NCI-H446 treated with DMSO at 0.1 percent for 48 hours (cell line): Measurements from ENCODE around the gene TSPEAR.

Experiments used
- DNase-seq: peaks from one replicate; lab custom pipeline; 2025; lab: John Stamatoyannopoulos, UW

TSPEAR gene

GRCh38 chr21:44527983-44528633 lies 183.3 kb downstream of the TSPEAR start:
- no peak for DNase-seq

DNA sequence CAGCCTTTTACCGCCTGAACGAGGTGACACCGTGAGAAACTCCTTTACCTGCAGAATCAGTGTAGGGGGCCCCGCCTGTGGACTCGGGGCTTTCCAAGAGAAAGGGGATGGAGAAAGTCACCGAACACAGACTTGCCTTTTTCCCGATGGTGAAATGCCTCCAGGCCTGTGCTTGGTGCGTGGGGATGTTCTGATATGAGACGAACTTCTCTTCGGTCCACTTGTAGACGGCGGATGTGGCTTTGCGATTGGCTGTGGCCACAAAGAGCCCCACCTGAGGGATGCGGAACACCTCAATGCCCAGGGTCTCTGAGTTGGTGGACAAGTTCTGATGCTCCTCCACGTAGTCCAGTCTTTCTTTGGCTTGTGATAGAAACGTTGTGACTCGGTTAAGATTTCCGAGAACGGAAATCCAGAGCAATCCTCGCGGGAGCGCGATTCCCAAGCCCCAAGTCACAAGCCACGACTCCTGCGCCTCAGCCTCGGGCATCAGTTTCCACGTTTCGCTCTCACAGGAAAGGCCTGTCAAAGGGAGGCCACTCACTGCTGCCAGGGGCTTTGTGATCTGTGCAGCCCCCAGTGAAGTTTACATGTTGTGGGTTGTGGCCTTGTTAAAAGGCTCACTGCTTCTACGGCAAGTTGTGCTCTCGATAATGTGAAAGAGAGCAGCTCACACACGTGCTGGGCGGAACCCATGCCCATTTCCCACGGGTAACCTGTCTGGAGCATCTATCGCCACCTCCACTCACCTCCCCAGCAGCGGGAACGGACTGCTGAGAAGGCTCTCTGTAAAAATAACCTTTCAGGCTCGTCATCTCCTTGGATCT lies 184.0 kb downstream of the TSPEAR start:
- DNase-seq, result no peak

GRCh38 chr21:44526096-44526997 lies 185.0 kb downstream of the TSPEAR start:
- no peak for DNase-seq

DNA sequence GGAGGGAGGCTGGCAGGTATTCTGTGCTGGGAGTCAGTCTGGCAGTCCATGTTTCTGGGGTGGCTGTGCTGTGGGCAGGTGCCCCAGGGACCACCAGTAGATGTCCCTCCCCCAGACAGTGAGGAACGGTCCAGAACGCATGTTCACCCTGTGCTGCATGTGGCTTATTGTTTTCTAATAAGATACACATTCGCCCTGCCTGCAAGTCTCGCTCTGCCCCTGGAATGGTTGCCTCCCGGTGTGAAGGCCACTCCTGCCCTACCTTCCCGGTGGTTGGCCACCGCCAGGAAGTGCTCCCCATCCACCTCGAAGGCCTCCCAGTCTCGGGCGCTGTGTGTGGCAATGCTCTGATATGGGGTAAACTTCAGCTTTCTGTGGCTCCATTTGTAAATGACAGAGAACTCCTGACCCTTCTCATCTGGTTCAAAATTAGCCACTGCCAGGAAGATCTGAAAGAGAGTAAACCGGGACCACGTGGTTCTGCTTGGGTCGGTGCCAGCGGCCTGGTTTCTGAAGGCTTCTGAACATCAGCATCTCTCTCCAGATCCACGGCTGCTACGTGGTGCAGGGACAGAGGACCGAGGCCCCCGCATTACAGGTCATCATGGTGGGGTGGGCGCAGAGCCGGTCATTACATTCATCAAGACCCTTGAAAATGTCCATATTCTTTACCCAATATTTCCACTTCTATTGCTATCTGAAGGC lies 185.8 kb downstream of the TSPEAR start:
- no peak for DNase-seq

DNA sequence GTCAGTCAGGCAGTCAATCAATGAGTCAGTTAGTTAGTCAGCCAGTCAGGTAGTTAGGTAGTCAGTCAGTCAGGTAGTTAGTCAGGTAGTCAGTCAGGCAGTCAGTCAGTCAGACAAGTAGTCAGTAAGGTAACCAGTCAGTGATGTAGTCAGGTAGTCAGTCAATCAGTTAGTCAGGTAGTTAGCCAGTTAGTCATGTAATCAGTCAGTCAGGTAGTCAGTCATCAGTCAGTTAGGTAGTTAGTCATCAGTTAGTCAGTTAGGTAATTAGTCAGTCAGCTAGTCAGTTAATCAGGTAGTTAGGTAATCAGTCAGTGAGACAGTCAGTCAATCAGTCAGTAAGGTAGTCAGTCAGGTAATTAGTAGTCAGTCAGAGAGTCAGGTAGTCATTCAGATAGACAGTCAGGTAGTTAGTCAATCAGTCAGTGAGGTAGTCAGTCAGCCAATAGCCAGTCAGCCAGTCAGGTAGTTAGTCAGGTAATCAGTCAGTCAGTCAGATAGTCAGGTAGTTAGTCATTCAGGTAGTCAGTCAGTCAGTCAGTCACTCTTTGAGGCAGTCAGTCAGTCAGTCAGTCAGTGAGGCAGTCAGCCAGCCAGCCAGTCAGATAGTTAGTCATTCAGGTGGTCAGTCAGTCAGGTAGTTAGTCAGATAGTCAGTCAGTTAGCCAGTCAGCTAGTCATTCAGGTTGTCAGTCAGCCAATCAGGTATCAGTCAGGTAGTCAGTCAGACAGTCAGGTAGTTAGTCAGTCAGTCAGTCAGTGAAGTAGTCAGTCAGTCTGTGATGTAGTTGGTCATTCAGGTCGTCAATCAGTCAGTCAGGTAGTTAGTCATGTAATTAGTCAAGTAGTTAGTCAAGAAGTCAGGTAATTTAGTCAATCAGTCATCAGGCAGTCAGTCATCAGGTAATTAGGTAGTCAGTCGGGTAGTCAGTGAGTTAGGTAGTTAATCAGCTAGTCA lies 186.7 kb downstream of the TSPEAR start:
- no peak for DNase-seq

- DNase-seq, result no peak
These were observed 187.6 kb downstream of the TSPEAR start for GRCh38 chr21:44523567-44524413.

DNA sequence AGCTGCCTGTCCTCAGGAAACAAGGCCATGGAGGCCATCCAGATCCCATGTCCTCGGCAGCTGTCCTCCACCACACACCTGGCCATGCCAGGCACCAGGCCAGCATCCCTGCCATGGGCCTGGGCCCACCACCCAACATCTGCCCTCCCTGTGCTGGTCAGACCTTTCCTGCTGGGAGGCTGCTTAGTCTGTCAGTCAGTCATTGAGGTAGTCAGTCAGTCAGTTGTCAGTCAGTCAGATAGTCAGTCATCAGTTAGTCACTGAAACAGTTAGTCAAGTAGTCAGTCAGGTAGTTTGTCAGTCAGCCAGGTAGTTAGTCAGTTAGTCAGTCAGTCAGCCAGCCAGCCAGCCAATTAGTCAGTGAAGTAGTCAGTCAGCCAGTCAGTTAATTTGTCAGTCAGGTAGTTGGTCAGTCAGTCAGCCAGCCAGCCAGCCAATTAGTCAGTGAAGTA lies 188.6 kb downstream of the TSPEAR start:
- no peak for DNase-seq

DNA sequence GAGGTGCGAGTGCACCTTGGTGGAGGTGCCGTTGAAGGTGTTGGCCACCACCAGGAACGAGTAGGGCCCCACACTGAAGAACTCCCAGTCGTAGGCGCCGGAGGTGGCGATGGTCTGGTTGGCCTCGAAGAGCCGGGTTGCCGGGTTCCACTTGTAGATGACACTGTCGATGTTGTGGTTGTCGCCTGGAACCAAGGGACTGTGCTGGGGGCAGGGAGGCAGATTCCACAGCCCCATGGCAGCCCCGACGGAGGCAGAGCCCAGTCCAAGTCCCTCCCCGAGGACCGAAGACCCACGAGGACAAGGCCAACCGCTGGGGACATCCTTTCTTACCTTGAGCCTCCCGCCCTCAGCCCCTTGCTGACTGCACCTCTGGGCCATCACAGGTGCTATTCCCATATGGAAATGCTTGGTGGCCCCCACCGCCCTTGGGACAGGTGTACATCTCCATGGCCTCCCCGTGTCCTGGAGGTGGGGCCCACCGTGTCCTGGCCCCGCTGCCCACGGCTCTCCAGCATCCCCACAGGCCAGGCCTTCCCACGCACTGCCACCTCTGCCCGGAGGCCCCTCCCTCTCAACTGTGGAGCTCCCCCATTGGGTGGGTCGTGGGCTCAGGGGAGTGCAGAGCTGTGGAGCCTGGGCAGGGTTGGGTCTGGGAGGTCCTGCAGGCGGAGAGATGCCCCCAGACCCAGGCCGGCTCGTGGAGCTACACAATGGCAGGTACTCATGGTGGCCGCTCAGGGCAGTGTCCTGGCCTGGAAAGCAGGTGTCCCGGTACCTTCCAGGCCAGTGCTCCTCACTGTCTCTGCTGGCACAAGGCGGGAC lies 189.2 kb downstream of the TSPEAR start:
- no peak for DNase-seq

DNA sequence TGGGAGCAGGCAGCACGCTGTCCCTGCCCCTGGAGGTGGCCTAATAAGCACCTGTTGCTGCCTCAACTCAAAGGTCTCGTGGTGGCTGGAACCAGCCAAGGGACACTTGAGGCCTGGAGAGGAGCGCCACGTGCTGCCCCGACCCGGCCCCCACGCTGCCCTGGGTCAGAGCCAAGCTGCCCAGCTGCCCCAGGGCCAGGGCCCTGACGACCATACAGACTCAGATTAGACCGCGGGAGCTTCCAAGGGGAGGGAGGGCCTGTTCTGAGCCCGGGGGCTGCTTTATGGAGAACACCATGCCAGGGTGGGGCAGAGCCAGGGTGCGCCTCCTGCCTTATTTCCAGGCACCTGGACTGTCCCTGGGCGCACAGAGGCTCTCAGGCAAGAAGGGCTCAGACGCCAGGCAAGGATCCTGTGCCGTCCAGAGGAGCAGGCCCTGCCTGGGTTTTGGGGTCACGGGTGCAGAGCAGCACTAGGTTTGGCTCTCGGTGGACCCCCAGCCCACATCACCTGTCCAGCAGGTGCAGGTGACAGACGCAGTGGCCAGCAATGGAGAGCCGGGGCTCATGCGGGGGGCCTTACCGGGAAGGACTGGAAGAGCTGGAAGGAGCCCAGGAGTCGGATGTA lies 190.0 kb downstream of the TSPEAR start:
- no peak for DNase-seq

DNA sequence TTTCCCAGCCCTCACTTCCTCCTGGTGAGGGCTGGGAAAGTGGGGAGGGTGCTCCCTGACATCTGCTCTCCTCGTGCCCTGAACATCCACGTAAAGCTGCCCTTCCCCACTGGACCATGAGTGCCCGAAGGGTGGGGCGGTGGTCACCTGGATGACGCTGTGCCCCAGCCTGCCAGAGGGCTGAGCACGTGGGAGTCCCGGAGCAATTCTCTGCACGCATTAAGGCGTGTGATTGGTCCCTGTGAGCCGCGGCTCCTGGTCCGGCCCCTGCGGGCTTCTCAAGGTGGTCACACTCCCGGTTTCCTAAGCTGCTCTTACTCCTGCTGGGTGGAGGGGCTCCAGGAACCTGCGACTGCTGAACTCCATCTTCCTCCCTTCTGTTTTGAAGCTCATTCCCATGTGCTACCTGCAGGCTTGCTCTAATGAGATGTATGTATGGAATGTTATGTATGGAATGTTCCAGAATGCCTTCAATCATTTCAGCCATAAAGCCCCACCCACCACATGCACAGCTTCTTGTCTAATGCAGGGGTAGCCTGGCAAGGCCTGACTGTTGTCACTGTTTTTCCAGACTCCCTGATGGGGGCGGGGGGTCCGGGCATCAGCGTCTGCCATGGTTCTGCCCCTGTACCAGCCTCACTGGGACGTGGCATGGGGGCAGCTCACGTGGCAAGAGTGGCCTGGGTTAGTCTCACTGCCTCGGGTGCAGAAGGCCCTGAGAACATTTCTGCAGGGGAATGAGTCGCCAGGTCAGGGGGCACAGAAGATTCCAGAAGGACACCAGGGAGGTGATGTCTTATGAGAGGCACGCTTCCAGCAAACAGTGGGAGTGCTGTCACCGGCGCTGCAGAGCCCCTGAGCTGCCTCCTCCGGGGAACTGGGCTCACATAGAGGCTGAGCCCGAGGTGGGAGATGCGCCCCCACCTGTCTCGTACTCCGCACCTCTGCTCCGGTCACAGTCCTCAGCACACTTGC lies 190.8 kb downstream of the TSPEAR start:
- DNase-seq, result no peak

- no peak for DNase-seq
These were observed 191.7 kb downstream of the TSPEAR start for GRCh38 chr21:44519346-44520325.

DNA sequence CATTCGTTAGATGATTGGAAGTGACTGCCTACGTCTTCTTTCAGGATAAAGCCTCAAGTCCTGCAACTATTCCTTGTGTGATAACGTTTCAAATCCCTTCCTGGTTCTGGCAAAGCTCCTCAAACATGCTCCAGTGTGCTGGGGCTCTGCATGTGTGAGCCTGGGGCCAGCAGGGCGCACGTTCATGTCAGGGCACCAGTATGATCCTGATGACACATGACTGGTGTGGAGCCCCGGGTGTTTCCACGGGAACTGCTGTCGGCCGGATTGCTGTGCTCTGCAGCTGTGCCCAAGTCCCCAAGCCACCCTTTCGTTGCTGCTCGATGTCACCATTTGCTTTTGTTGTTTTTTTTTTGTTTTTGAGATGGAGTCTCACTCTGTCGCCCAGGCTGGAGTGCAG lies 192.7 kb downstream of the TSPEAR start:
- DNase-seq, result no peak

- DNase-seq, result no peak
These were observed 194.0 kb downstream of the TSPEAR start for GRCh38 chr21:44517175-44517899.

DNA sequence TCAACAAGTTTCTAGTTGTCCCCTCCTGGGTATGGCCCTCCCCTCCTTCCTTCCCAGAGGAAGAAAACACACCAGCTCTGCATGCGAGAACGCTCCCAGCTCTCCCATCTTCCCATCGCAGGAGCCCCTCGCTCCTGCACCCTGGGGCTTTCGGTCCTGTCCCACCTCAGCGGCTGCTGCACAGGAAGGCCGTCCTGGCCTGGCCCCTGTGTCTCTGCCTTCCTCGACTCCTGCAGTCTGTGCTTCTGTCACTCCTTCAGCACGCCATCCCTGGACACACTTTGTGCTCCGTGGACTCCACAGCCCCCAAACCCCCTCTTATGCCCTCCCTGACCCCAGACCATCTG lies 194.6 kb downstream of the TSPEAR start:
- DNase-seq, result no peak

GRCh38 chr21:44516342-44516741 lies 195.0 kb downstream of the TSPEAR start:
- DNase-seq, result no peak
